GM21423 (cell line): ENCODE results near the gene KCNE4.

Source experiments
- ATAC-seq: cut with Tn5 transposase; IDR thresholded peaks from one replicate; pipeline ENCODE4 v1.9.1; 2021; ENCODE audit warnings: mild to moderate bottlenecking, moderate library complexity; ENCODE audit not compliant: unreplicated experiment

The KCNE4 gene

GRCh38 chr2:223051693-223052289 is at the start of gene KCNE4:
TSS of gene KCNE4 (plus strand) at chr2:223052190. CDS start at chr2:223052831, 641 bp downstream.
- ATAC-seq = no peak

GRCh38 chr2:223003191-223003590 is 48.8 kb upstream of the KCNE4 start:
- ATAC-seq = no peak

GRCh38 chr2:223005496-223005895 is 46.5 kb upstream of the KCNE4 start:
- no peak for ATAC-seq

GRCh38 chr2:223007531-223007930 is 44.5 kb upstream of the KCNE4 start:
- ATAC-seq = no peak

- ATAC-seq = no peak
Observed at GRCh38 chr2:223008162-223008561, 43.8 kb upstream of the KCNE4 start.

- ATAC-seq = no peak
Observed at GRCh38 chr2:223008956-223009355, 43.0 kb upstream of the KCNE4 start.

- no peak for ATAC-seq
Observed at GRCh38 chr2:223010641-223011040, 41.3 kb upstream of the KCNE4 start.

GRCh38 chr2:223012291-223012690 is 39.7 kb upstream of the KCNE4 start:
- ATAC-seq = no peak

- ATAC-seq = no peak
Observed at GRCh38 chr2:223019390-223019930, 32.5 kb upstream of the KCNE4 start.

- ATAC-seq = no peak
Observed at GRCh38 chr2:223019987-223020717, 31.8 kb upstream of the KCNE4 start.

GRCh38 chr2:223020971-223021675 is 30.9 kb upstream of the KCNE4 start:
- ATAC-seq = no peak

GRCh38 chr2:223026357-223027110 is 25.5 kb upstream of the KCNE4 start:
- no peak for ATAC-seq

- no peak for ATAC-seq
Observed at GRCh38 chr2:223027442-223027841, 24.5 kb upstream of the KCNE4 start.

GRCh38 chr2:223029287-223029686 is 22.7 kb upstream of the KCNE4 start:
- ATAC-seq = no peak

GRCh38 chr2:223032187-223033142 is 19.5 kb upstream of the KCNE4 start:
- ATAC-seq = no peak

GRCh38 chr2:223034221-223034975 is 17.6 kb upstream of the KCNE4 start:
- no peak for ATAC-seq

- no peak for ATAC-seq
Observed at GRCh38 chr2:223036790-223037444, 15.1 kb upstream of the KCNE4 start.

GRCh38 chr2:223037445-223037800 is 14.6 kb upstream of the KCNE4 start:
- no peak for ATAC-seq

- ATAC-seq = no peak
Observed at GRCh38 chr2:223039618-223040017, 12.4 kb upstream of the KCNE4 start.
